ENCODE data around the gene FCMR.

Gene FCMR

GRCh38 chr1:206899717-206900116 is 22.0 kb downstream of the FCMR start:
- DNase-seq (ENCODE audit: low spot score), result no peak

- DNase-seq (ENCODE audit: low spot score), result no peak
Observed at GRCh38 chr1:206898915-206899431, 22.8 kb downstream of the FCMR start.

GRCh38 chr1:206898089-206898914 is 23.4 kb downstream of the FCMR start:
- DNase-seq (ENCODE audit: low spot score), result no peak

DNA sequence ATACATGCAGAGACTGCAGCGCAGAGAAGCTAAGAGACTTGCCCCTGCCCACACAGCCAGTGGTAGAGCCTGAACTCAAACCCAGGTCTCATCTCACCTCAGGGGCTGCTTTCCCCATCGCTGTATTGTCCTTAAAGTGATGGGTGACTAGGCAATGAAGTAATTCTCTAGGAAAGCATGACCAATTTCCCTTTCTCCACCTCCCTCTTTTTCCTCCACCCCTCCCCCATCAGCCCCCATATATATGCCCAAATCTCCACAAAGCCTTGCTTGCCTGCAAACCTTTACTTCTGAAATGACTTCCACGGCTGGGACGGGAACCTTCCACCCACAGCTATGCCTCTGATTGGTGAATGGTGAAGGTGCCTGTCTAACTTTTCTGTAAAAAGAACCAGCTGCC is 24.6 kb downstream of the FCMR start, which contains the start of gene IL24:
IL24 (plus strand) TSS at position 269 of the 400 bp plus-strand sequence. CDS start 390 bp downstream, outside the sequence.
- no peak for DNase-seq (ENCODE audit: low spot score)

DNA sequence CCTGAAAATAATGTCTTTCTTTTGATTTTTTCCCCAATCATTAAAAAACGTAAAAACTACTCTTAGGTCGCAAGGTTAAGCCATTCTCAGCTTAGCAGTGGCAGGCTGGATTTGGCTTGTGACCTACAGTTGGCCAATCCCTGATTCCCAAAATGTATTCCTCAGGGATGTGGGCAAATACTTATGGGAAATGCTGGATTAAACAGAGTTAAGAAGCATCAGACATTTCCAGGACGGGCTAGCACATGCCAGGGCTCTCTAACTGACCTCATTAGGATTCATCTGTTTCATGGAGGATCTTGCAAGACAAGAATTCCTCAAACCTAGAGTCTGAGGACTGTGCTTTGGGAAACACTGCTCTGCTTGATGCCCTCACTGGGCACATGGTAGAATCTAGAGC is 25.5 kb downstream of the FCMR start:
- no peak for DNase-seq (ENCODE audit: low spot score)

DNA sequence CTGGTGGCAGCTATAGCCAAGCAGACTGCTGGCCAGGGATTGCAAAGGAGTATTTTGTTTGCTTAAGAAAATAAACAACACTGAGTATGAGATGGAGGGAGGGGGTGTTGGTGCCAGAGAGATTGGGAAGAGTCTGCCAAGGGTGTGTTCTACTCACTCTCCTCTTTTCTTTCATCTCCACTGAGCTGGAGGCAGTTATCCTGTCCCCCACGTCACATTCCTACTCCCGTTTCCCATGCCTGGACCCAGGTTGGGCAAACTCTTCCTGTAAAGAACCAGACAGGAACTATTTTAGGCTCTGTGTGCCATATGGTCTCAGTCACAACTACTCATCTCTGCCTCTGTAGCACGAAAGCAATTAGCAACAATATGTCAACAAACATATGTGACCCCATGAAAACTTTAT is 25.9 kb downstream of the FCMR start:
- DNase-seq (ENCODE audit: low spot score), result no peak

DNA sequence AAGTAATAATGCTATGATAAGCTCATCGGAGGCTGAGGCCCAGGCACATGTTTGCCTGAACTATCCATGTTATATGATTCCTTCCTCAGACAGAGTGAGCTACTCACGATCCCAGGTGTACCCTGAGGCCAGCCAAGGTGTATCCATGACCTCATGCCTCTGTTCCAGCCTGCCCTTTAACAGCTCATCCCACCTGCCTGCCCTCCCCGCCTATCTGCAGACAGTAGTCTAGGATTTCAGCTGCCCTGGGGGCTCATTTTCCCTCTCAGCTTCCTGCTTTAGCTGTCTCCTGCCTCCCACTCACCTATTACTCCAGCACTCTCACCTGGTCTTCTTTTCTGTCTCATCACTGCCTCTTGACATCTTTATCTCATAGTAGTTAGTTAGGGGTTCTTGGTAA is 26.4 kb downstream of the FCMR start:
- DNase-seq (ENCODE audit: low spot score), result no peak

GRCh38 chr1:206893380-206893779 is 28.4 kb downstream of the FCMR start:
- no peak for DNase-seq (ENCODE audit: low spot score)

DNA sequence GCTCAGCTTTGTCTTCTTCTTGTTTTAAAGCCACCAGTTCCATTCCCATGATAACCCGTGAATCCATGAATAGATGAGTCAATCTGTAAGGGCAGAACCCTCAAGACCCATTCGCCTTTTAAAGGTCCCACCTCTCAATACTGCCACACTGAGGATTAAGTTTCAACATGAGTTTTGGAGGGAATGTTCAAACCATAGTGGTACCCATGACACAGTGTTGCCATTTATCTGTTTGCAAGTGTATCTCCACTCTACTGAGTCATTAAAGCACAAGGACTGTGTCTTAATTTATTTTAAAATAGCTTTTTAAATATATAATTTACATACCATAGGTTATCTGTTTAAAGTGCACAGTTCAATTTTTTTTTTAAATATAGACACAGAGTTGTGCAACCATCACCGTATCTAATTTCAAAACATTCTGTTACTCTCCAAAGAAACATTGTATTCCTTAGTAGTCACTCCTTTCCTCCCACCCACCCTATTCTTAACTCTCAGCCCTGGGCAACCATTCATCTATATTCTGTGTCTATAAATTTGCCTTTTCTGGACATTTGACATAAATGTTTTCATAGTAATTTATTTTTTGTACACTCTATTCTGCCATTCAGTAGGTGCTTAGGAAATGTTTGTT is 29.3 kb downstream of the FCMR start:
- DNase-seq (ENCODE audit: low spot score), result peak; percentile 64

DNA sequence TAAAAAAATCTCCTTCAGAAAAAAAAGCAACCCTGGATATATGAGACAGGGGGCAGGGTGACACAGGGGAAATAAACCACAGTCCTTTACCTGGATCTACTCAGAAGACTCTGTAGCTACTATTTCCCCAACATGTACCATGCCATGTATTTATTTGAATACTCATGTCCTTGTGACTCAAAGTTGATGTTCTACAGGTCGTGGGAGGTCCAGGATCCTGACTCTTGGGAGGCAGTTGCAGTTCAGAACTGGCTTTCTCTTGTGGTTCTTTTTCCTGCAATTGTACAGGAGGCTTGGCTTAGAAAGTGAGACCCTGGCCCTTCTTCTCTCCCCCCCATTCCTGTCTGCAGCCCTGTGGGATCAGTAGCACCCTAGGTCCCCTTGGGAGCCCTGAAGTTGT is 30.3 kb downstream of the FCMR start:
- no peak for DNase-seq (ENCODE audit: low spot score)

DNA sequence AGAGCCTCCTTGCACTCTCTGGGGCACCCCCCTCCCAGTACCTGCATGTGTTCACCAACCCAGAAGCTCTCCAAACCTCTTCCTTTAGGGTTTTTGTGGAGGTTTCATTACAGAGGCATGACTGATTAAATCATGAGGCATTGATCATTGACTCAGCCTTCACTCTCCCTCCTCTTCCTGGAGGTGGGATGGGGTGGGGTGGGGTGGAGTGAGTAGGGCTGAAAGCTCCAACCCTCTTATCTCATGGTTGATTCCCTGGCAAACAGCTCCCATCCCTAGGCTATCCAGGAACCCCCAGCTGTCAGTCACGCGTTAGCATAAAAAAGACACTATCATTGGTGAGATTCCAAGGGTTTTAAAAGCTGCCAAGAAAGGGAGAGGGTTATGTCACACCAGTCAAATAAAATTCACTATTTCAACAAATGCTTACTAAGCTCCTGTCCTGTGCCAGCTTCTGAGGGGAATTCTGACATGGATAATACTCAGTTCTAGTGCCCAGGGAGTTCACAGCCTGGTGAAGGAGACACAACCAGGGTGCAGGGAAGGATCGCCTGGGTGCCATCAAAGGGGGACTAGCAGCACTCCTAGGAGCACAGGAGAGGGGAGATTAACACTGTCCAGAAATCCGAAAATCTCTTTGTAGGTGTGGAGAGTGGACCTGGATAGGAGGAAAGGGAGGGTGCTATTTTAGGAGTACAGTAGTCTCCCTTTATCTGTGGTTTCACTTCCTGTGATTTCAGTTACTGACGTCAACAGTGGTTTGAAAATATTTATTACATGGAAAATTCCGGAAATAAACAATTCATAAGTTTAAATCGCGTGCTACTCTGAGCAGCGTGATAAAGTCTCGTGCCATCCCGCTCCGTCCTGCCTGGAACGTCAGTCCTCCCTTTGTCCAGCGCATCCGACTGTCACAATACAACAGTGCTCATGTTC is 31.3 kb downstream of the FCMR start:
- peak; percentile 96 for DNase-seq (ENCODE audit: low spot score)

GRCh38 chr1:206887701-206888100 is 34.0 kb downstream of the FCMR start:
- DNase-seq (ENCODE audit: low spot score), result no peak

DNA sequence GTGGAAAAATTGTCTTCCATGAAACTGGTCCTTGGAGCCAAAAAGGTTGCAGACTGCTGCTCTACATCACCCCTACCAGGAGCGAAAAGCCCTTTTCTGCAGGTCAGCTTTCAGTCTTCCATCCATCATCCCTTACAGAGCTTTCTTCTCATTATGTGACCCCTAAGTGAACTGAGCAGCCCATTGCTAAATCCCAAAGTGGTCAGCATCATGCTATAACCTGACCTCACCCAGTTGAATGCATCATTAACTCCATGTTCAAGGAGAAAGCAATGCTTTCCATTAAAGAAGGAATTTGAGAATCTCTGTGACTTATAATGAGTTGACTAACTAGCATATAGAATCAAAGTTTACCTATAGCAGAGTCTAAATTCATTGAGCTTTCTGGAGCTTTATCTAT is 34.9 kb downstream of the FCMR start:
- no peak for DNase-seq (ENCODE audit: low spot score)

GRCh38 chr1:206885341-206886060 is 36.2 kb downstream of the FCMR start:
- no peak for DNase-seq (ENCODE audit: low spot score)

DNA sequence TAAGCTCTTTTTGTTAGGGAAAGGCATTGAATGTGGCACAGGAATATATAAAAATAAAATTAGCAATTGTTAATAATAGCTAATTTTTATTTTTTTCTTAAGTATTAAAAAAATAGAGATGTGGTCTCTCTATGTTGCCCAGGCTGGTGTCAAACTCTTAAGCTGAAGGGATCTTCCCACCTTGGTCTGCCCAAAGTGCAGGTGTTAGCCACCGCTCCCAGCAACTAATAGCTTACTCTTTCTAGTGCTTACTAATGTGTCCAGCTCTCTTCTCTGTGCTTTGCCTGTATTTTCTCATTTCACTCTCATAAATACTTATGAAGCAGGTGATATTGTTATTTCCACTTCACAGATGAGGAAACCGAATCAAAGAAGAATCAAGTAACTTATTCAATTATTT is 37.9 kb downstream of the FCMR start:
- DNase-seq (ENCODE audit: low spot score), result no peak

- no peak for DNase-seq (ENCODE audit: low spot score)
Observed at GRCh38 chr1:206883160-206883559, 38.6 kb downstream of the FCMR start.

- no peak for DNase-seq (ENCODE audit: low spot score)
Observed at GRCh38 chr1:206882555-206882954, 39.2 kb downstream of the FCMR start.

DNA sequence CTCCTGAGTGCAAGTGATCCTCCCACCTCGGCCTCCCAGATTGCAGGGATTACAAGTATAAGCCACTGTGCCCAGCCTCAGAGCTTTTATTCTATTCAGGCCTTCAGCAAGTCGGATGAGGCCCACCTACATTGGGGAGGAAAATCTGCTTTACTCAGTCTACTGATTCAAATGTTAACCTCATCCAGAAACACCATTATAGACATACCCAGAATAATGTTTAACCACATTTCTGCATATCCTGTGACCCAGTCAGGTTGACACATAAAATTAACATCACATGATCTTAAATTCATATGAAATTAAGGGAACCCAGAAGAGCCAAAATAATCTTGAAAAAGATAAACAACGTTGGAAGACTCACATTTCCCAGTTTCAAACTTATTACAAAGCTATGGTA is 41.4 kb downstream of the FCMR start:
- no peak for DNase-seq (ENCODE audit: low spot score)

DNA sequence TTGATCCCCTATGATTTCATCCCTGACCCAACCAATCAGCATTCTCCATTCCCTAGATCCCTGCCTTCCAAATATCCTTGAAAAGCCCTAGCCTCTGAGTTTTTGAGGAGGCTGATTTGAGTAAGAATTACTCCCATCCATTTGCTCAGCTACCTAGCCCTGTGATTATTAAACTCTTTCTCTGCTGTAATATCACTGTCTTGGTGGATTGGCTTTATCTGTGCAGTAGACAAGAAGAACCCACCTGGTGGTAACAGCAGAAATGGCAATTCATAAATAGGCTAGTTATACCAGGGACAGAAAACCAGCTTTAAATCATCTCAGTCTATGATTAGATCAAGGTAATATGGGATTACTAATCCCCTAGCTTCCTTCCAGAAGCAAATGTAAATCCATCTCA is 43.3 kb downstream of the FCMR start:
- no peak for DNase-seq (ENCODE audit: low spot score)

GRCh38 chr1:206875752-206876377 is 45.9 kb downstream of the FCMR start:
- no peak for DNase-seq (ENCODE audit: low spot score)

- no peak for DNase-seq (ENCODE audit: low spot score)
Observed at GRCh38 chr1:206873603-206874188, 48.0 kb downstream of the FCMR start.

Measured in COLO829 (cell line).